K562 (cell line): ENCODE results near the gene DRP2. TPM values are rescaled to one million over a fixed set of nuclear protein-coding genes. Genes with fewer than 3 reads are reported as not detected.

Experiments used
- BRD9 ChIP-seq: fragments of 450-650 bp; IDR thresholded peaks from 2 replicates; pipeline ENCODE4 v1.6.1; 2018; ENCODE audit warnings: low read depth; ENCODE audit not compliant: partially characterized antibody
- CTCF ChIP-seq, 3 experiments: IDR thresholded peaks in 2 of 3; conservative IDR thresholded peaks in 1 of 3; 2 replicates each; pipeline ENCODE4 v1.5.1; 2011 to 2012; ENCODE audit warnings: low read length in 3 of 3, mild to moderate bottlenecking in 3 of 3, control low read depth in 2 of 3, improper control_type of control experiment in 1 of 3, inconsistent platforms in 1 of 3, low read depth in 1 of 3, mixed read lengths in 1 of 3, moderate library complexity in 1 of 3; ENCODE audit not compliant: insufficient read depth in 2 of 3
- CXXC5 ChIP-seq: fragments of 250-450 bp; sonication (Bioruptor Pico); IDR thresholded peaks from 2 replicates; pipeline ENCODE4 v1.8.0; 2022; ENCODE audit warnings: inconsistent platforms, mild to moderate bottlenecking, moderate library complexity
- PTRF ChIP-seq: fragments of 450-650 bp; IDR thresholded peaks from 2 replicates; pipeline ENCODE4 v1.6.1; 2016; ENCODE audit warnings: mild to moderate bottlenecking, missing genetic modification characterization, missing compliant biosample characterization
- RAD21 ChIP-seq, 2 experiments: fragments of 250-450 bp in 1 of 2; fragments of 450-650 bp in 1 of 2; sonication (Bioruptor Pico) in 1 of 2; formaldehyde crosslinking in 1 of 2; IDR thresholded peaks in 1 of 2; conservative IDR thresholded peaks in 1 of 2; 2 replicates each; pipeline versions ENCODE4 v1.4.0 to v1.8.0; 2020 to 2022; ENCODE audit warnings: mild to moderate bottlenecking in 2 of 2, moderate library complexity in 1 of 2
- TSHZ1 ChIP-seq: fragments of 250-450 bp; sonication (Bioruptor Pico); IDR thresholded peaks from 2 replicates; pipeline ENCODE4 v1.4.0; 2020; ENCODE audit warnings: mild to moderate bottlenecking, moderate library complexity
- polyA plus RNA-seq, 8 experiments: library from polyadenylated mRNA; depleted of rRNA in 4 of 8; stranded (reverse) in 5 of 8; unstranded in 3 of 8; fragments of >200 nt; fragmentation: Nextera tagmentation in 2 of 8; fragmentation: Illumina TruSeq in 1 of 8; extraction: Ambion mirVana in 2 of 8; extraction: Trizol in 1 of 8; gene quantifications; 2 replicates each; pipeline versions ENCODE4 v1.2.1 to v1.2.3, GENCODE V29; 2011 to 2014; ENCODE audit warnings: inconsistent platforms in 1 of 8, missing spikeins in 1 of 8
- total RNA-seq, 7 experiments: library from RNA; depleted of rRNA in 6 of 7; stranded (reverse); fragments of >200 nt in 6 of 7; fragmentation: Illumina TruSeq in 2 of 7; extraction: Trizol in 2 of 7; gene quantifications; 2 replicates each; pipeline versions ENCODE4 v1.2.1 to v1.2.3, GENCODE V29; 2011 to 2021; ENCODE audit warnings: low replicate concordance in 1 of 7

The DRP2 gene
- total and polyA plus RNA-seq, 9 of the 15 experiments (the other 6 are each of a cell fraction or from before 2014, with no cell fraction given) = 0.01 to 0.30 (median 0.15) TPM

GRCh38 chrX:101260435-101260834, 40.8 kb downstream of the DRP2 start (continued):
- TF ChIP-seq TSHZ1 (CRISPR knock-in tag) (no peak), PTRF (tag) (no peak), CXXC5 (CRISPR knock-in tag) (no peak), RAD21 (CRISPR knock-in tag; conservative IDR thresholded peaks at IDR 0.05 in 1 of 2, IDR thresholded peaks at IDR 0.05 in 1 of 2) (peak; percentile 50 to 73), CTCF (IDR thresholded peaks at IDR 0.05 in 2 of 3, conservative IDR thresholded peaks at IDR 0.05 in 1 of 3; ENCODE audit: insufficient read depth in 2 of 3, low read depth in 1 of 3, low read length in 3 of 3) (peak; percentile 50 to 73 (median 71)), BRD9 (no peak)
